ENCODE data around the gene PSTPIP2.
"Not testable (repeated sequence)": the region's sequence is repeated elsewhere in the genome, so short reads cannot be mapped to it uniquely, and the experiment has no call there.

The PSTPIP2 gene

DNA sequence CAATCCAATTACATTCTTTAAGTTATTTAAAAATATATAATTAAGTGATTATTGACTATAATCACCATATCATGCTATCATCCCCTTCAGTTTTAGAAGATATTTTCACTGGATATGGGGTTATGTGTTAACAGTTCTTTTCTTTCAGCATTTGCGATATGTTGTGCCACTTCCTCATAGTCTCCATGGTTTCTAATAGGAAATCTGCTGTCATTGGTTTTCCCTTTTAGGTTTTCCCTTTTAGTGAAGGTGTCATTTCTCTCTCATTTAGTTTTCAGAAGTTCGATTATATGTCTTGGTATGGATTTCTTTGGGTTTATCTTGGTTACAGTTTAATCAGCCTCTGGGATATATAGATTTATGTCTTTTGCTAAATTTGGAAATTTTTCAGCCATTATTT is 70.2 kb downstream of the PSTPIP2 start:
- in situ Hi-C loops (cut with HindIII; ENCODE audit: low pct_ligation_motif_present, low pct_unique_long_range_greater_than_20kb, low sequenced_read_pairs): no loop called here
- no peak for DNase-seq

DNA sequence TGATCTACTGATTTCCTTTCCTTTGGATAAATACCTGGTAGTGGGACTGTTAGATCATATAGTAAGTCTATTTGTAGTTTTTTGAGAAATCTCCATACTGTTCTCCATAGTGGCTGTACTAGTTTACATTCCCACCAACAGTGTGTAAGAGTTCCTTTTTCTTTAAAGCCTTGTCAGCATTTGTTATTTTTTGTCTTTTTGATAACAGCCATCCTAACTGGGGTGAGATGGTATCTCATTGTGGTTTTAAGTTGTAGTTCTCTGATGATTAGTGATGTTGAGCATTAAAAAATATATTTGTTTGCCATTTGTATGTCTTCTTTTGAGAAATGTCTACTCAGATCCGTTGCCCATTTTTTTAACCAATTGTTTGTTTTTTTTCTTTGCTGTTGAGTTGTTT is 71.0 kb downstream of the PSTPIP2 start:
- in situ Hi-C loops (cut with HindIII; ENCODE audit: low pct_ligation_motif_present, low pct_unique_long_range_greater_than_20kb, low sequenced_read_pairs): no loop called here

DNA sequence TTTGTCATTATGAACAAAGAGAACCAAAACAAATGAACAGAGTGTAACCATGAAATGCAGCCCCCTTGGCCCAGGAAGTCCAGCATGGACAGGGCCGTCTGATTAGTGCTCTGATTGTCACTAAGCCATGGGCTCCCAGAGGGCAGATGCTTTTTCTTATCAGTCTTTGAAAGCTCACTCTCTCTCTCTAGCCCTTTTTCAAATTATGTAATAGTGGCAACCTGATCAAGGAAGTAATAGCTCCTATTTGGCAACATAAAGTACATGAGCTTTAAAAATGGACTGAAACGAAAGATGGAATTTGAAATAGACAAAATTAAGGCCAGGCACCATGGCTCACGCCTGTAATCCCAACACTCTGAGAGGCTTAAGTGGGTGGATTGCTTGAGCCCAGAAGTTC is 72.5 kb downstream of the PSTPIP2 start:
- DNase-seq: no peak
- in situ Hi-C loops (cut with HindIII; ENCODE audit: low pct_ligation_motif_present, low pct_unique_long_range_greater_than_20kb, low sequenced_read_pairs): no loop called here

More for the DNA sequence above, 71.0 kb downstream of the PSTPIP2 start:
- no peak for DNase-seq

DNA sequence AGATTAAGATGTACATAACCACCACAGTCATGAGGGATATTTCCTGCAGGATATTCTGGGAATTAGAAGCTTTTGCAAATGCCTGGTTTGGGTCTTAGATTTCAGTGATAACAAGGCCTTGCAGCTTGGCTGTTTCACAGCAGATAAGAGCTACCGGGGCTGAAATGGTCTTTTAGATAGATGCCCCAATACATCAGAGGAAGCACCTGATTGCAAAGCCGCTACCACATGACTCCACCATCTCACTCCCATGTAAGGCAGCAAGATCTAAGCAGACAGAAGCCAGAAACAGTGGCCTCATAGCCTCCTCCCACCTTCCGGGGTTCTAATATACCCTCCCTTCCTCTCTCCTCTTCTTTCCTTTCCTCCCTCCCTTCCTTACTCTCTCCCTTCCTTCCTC is 73.8 kb downstream of the PSTPIP2 start:
- in situ Hi-C loops (cut with HindIII; ENCODE audit: low pct_ligation_motif_present, low pct_unique_long_range_greater_than_20kb, low sequenced_read_pairs): no loop called here
- no peak for DNase-seq

DNA sequence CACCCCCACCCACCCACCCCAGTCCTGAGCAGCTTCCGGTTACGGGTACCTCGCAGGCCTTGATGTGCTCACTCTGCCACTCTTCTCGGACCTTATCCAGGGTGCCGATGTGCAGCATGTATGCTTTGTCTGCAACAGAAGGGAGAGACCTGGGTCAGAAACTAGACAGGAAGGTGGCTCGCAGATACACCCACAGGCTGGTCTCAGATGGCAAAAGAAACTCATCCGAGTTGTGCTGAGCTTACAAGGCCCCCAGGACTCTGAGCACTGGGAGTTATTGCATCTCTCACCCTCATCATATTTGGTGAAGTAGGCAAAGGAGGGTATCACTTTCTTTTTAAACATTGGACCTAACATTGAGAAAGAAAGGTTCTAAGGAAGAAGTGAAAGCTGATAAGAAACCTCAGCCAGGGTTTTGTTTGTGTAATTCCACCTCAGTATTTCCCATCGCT is 74.3 kb downstream of the PSTPIP2 start:
- in situ Hi-C loops (cut with HindIII; ENCODE audit: low pct_ligation_motif_present, low pct_unique_long_range_greater_than_20kb, low sequenced_read_pairs): no loop called here
- DNase-seq: no peak

DNA sequence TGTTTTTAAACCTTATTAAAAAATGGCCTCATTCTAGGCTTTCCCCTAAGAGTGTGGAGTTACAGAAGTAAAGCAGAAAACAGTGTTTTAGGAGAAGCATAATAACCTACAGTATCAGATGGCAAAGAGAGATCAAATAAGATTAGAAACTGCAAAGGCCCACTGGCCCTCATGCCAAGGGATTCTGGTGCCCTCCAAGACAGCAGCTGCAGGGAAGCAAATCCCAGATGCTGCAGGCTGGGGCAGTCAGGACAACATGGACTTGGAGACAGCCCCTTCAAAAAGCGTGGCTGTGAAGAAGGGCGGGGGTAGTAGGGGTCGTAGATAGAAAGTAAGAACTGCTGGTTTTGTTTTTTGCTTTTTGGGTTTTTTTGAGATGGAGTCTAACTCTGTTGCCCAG is 76.6 kb downstream of the PSTPIP2 start:
- DNase-seq: no peak
- in situ Hi-C loops (cut with HindIII; ENCODE audit: low pct_ligation_motif_present, low pct_unique_long_range_greater_than_20kb, low sequenced_read_pairs): no loop called here

DNA sequence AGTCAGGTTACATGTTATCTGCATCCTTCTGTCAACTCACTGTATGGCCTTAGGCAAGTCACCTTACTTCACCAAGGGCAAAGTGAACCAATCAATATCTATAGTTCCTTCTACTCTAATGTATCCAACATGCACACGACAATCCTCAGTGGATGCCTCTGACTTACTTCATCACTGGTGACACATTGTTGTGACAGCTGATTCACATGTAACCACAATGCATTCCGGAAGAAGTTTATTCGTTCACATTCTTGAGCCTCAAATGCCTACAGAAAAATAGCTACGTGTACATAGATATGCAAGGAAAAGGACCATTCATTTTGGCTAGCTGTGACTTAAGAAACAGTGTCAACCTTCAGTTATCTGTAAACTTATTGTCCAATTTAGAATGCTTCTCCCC is 78.6 kb downstream of the PSTPIP2 start:
- peak; percentile 37 for DNase-seq
- in situ Hi-C loops (cut with HindIII; ENCODE audit: low pct_ligation_motif_present, low pct_unique_long_range_greater_than_20kb, low sequenced_read_pairs): no loop called here

DNA sequence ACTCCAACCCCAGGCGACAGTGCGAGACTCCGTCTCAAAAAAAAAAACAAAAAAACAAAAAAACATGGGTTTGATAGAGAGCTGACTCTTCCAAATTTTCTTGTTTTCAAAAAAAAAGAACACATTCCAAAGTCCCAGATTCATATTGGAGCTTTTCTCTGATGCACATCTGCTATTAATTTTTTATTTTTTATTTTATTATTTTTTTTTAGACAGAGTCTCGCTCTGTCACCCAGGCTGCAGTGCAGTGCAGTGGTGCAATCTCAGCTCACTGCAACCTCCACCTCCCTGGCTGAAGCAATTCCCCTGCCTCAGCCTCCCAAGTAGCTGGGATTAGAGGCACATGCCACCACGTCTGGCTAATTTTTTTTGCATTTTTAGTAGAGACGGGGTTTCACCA is 79.5 kb downstream of the PSTPIP2 start:
- in situ Hi-C loops (cut with HindIII; ENCODE audit: low pct_ligation_motif_present, low pct_unique_long_range_greater_than_20kb, low sequenced_read_pairs); DNase-seq: not testable (repeated sequence)

DNA sequence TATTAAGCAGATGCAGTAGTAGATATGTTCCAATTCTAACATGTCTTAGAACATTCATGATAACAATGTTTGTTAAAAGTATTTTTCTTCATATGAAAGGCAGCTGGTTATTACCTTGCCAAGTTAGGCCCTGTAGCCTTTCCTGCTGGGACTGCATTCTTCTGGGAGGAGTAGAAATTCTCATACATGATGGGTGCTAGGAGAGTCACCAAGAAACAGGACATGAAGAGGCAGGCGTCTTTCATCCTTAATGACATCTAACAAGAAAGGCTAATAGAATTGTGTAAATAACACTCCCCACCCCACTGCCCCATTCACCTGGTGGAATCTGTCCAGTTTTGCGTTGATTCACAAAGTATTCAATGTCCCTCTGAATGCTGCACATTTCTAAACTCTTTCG is 80.3 kb downstream of the PSTPIP2 start:
- in situ Hi-C loops (cut with HindIII; ENCODE audit: low pct_ligation_motif_present, low pct_unique_long_range_greater_than_20kb, low sequenced_read_pairs): no loop called here
- no peak for DNase-seq

DNA sequence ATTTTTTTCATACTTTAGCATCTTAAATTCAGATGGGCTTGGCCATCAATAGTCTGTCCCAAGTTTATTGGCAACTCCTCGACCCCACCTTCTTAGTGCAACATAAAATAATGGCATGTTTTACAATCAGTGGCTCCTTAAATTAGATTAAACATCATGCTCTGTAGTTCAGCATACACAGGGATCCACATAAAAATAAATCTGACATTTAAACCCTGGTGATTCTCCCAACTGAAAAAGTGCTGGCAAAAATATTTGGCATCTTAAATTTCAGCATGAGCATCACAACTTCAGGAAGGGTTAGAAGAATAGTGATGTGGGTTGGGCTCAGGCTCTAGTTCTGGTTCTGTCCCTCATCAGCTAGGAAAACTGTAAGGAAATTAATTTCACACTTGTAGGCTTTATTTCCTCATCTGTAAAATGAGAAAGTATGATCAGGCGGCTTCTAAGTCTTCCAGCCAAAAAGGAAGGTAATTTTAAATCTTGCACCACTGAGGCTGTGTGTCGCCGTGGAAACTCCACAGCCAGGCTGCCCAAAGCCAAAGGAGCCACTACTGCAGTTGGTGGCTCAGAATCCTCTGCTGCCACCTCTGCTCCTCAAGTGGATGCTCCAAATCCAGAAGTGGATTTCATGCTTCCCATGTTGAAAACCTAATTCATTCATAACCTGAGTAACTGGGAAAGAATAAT is 87.4 kb downstream of the PSTPIP2 start:
- in situ Hi-C loops (cut with HindIII; ENCODE audit: low pct_ligation_motif_present, low pct_unique_long_range_greater_than_20kb, low sequenced_read_pairs): no loop called here
- no peak for DNase-seq

DNA sequence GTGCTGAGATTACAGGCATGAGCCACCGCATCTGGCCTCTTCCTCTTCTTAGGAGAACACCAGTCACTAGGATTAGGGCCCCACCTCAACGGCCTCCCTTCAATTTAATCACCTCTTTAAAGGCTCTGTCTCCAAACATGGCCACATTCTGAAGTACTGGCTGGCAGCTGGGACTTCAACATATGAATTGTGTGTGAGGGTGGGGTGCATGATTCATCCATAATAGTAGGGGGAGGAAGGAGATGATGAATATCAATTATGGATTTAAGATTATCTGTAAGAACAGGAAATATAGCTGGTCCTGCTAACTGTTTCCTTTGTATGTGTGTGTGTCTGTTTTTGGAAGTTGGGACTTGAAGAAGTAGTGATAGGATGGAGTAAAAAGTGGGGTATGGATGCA is 90.2 kb downstream of the PSTPIP2 start:
- in situ Hi-C loops (cut with HindIII; ENCODE audit: low pct_ligation_motif_present, low pct_unique_long_range_greater_than_20kb, low sequenced_read_pairs): no loop called here

DNA sequence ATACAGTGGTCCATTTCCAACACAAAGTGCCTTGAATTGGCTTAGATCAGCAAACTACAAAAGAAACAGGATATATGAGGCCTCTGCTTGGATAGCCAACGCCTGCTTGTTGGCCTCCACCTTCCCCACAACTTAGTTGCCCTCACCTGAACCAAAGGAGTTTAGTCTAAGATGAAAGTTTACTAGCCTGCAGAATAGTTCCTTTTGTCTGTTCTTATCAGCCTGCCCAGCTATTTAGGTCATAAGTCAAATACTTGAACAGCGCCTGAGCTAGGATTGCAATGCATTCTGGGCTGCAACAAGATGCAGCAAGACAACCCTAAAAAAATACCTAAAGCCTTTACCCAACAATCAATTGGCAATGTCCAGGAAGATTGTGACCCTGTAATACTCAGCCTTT is 91.8 kb downstream of the PSTPIP2 start:
- in situ Hi-C loops (cut with HindIII; ENCODE audit: low pct_ligation_motif_present, low pct_unique_long_range_greater_than_20kb, low sequenced_read_pairs): no loop called here
- DNase-seq: no peak

More for the DNA sequence above, 90.2 kb downstream of the PSTPIP2 start:
- DNase-seq: no peak

DNA sequence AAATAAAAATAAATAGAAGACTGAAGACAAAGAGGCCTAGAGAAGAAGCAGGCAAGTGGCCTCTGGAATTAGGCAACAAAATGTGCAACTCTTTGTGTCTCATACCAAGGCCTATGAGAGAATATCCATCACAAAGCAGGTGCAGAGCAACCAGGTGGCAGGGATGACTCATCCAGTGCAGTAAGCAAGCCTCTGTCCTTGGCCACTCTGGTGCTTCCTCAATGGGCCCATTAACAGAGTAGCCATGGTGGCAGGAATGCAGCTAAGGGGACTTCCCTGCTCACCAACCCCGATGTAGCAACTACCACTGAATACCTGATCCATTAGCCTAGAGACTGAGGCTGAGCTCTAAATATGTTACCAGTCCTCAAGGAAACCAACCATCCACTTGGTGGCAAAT is 94.0 kb downstream of the PSTPIP2 start:
- in situ Hi-C loops (cut with HindIII; ENCODE audit: low pct_ligation_motif_present, low pct_unique_long_range_greater_than_20kb, low sequenced_read_pairs): no loop called here
- no peak for DNase-seq

DNA sequence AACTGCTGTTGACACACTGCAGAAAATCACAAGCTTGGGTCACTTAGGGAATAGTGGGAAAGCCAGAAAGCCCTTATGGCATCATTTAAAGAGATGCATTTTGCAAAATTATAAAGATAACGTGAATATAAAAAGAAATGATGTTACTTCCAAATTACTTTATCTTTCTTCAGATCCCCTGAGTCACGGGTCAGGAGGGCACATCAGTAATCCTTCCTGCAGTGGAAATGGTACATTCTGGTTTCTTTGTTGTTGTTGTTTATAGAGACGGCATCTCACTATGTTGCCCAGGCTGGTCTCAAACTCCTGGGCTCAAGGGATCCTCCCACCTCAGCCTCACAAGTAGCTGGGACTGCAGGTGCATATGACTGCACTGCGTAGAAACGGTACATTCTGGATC is 95.1 kb downstream of the PSTPIP2 start:
- in situ Hi-C loops (cut with HindIII; ENCODE audit: low pct_ligation_motif_present, low pct_unique_long_range_greater_than_20kb, low sequenced_read_pairs): no loop called here
- no peak for DNase-seq

DNA sequence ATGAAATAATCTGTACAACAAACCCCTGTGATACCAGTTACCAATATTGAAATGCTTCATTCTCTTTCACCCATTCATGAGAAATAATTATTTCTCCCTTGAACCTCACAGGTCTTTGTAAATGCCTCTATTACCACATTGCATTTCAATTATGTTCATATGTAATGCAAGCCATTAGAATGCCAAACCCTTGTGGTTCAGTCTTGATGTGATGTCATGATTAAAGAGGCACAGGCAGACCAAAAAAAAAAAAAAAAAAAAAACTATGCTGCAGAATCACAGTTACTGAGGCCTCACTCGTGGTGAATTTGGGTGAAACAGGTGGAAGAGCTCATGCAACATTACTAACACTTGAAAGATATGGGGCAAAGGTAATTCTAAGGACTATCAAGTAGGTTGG is 95.5 kb downstream of the PSTPIP2 start:
- in situ Hi-C loops (cut with HindIII; ENCODE audit: low pct_ligation_motif_present, low pct_unique_long_range_greater_than_20kb, low sequenced_read_pairs): no loop called here
- no peak for DNase-seq

DNA sequence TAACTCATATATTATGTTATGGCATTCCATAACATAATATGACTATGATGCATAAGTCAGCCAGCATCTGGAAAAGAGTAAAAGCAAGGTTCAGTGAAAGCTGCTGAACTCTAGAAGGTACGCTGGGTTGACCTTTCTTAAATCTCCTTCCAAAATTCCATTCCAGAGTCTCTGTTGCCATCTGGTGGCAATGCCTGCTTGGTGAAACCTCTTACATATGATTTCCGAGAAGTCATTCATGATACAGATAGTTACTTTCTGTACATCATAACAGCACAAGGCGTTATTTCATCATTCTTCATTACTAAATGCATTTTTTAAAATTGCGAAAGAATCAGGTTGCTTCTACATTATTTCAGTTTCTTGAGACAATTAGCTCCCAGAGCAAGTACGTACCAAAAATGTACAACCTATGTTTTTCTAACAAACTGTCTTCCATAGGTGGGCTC is 97.9 kb downstream of the PSTPIP2 start:
- in situ Hi-C loops (cut with HindIII; ENCODE audit: low pct_ligation_motif_present, low pct_unique_long_range_greater_than_20kb, low sequenced_read_pairs): no loop called here
- peak; percentile 77 for DNase-seq

DNA sequence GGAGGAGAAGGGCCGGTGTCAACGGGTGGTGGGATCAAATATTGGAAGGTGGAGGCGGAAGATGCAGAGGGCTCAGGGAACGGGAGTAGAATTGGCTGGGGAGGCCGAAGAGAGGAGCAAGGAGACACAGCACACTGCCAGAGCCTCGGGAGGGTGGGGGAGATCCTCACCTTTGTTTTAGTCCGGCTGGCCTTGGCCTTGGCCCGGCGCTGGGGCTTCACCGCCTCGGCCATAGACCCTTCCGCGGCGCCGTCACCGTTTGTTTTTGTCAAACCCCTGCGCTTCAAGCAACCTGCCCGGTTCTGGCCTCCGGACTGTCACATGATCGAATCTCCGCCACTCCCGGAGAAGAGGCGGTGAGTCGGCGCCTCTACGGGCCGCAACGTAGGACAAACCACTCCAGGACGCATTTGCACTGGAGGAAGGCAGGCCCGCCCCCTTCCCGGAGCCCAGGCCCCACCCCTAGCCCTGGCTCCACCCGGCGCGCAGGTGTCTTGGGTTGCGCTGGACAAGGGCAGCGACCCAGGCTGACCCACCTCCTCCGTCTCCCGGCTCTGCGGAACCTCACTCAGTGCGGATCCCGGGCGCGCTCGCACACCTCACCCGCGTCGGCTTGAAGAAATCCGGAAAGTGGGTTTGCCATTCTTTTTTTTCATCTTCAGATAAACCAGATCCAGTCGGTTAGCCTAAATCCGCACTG is 104.9 kb downstream of the PSTPIP2 start, which contains the start of gene EPG5:
Gene EPG5, minus strand, starts transcription at position 323 of the 700 bp plus-strand sequence. Its CDS starts 90 bp downstream, at position 233.
- in situ Hi-C loops (cut with HindIII; ENCODE audit: low pct_ligation_motif_present, low pct_unique_long_range_greater_than_20kb, low sequenced_read_pairs): no loop called here
- DNase-seq: peak; percentile 95

DNA sequence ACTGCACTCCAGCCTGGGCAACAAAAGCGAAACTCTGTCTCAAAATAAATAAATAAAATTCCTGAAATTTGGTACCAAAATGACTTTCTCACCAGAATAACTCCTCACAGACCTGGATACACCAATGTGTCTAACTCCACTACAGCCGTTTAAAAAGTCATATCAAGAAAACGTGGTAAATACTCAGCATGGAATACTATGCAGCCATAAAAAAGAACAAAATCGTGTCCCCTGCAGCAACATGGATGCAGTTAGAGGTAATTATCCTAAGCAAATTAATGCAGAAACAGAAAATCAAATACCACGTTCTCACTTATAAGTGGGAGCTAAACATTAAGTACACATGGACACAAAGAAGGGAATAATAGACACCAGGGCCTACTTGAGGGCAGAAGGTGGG is 107.1 kb downstream of the PSTPIP2 start:
- DNase-seq; in situ Hi-C loops (cut with HindIII; ENCODE audit: low pct_ligation_motif_present, low pct_unique_long_range_greater_than_20kb, low sequenced_read_pairs): not testable (repeated sequence)

DNA sequence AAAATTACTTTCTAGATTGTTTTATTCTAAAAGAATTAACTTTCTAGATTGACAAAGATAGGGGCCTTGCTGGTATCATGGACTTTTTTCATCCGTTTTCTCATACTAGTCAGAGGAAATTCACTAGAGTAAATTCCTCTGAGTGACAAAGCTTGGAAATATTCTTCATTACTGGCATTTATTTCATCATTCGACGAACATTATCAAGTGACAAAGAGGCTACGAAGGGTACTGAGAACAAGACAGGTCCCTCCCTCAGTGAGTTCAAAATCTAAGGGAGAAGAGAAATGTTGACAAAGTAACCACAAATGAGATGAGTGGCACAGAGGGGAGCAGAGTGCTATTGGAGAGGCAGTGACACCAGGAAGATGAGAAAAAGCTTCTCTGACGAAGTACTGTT is 109.2 kb downstream of the PSTPIP2 start:
- DNase-seq: peak; percentile 69
- in situ Hi-C loops (cut with HindIII; ENCODE audit: low pct_ligation_motif_present, low pct_unique_long_range_greater_than_20kb, low sequenced_read_pairs): no loop called here

DNA sequence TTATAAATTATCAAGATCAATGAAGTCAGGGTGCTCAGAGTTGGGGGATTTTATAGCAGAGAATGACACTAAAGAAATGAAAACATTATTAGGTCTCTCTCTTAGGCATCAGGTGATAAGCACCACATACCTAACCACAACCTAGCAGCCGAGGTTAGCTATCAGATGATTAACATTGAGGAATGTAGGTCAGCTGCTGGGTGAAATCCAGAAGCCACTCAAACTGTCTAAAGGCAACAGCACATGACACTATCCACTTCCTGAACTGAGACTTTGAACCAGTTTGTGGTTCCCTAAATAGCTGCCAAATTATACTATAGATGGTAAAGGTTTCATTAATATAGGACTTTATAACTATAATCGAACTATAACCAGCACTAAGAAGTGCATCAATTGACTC is 109.6 kb downstream of the PSTPIP2 start:
- peak; percentile 92 for DNase-seq
- in situ Hi-C loops (cut with HindIII; ENCODE audit: low pct_ligation_motif_present, low pct_unique_long_range_greater_than_20kb, low sequenced_read_pairs): no loop called here
